Nephron (organoid): ENCODE data around the gene ARHGEF37.
"Not testable (repeated sequence)": the region's sequence is repeated elsewhere in the genome, so short reads cannot be mapped to it uniquely, and the experiment has no call there.

Source experiments
- H3K27ac Mint-ChIP-seq, 3 experiments: 2 replicates each; pipeline ENCODE4 v1.8.0; 2020; ENCODE audit warnings: mixed read lengths in 3 of 3, mild to moderate bottlenecking in 2 of 3, moderate library complexity in 1 of 3
- H3K27me3 Mint-ChIP-seq: 2 replicates; pipeline ENCODE4 v1.8.0; 2021; ENCODE audit warnings: low read depth, mild to moderate bottlenecking, moderate library complexity, mixed read lengths
- H3K36me3 Mint-ChIP-seq: 2 replicates; pipeline ENCODE4 v1.8.0; 2020; ENCODE audit warnings: low read depth, mixed read lengths
- H3K4me1 Mint-ChIP-seq: 2 replicates; pipeline ENCODE4 v1.8.0; 2020; ENCODE audit warnings: mixed read lengths
- H3K4me3 Mint-ChIP-seq, 3 experiments: 2 replicates each; pipeline ENCODE4 v1.8.0; 2020; ENCODE audit warnings: mild to moderate bottlenecking in 3 of 3, mixed read lengths in 3 of 3, moderate library complexity in 2 of 3
- H3K9me3 Mint-ChIP-seq: 2 replicates; pipeline ENCODE4 v1.8.0; 2020; ENCODE audit warnings: mixed read lengths
- CTCF ChIP-seq, 3 experiments: fragments of 200-600 bp; sonication (generic); IDR thresholded peaks; one replicate each; pipeline ENCODE4 v1.5.0; 2021; ENCODE audit warnings: antibody characterized with exemption in 3 of 3; ENCODE audit not compliant: unreplicated experiment in 3 of 3

The ARHGEF37 gene

GRCh38 chr5:149647334-149647733 is 66.0 kb downstream of the ARHGEF37 start:
- Mint-ChIP-seq H3K9me3 (no peaks in the 10 kb centered on the region), H3K36me3 (no peaks in the 10 kb centered on the region), H3K27ac (no peak overlapping the region), H3K4me1 (peaks cover 6% of the 10 kb centered on the region), H3K27me3 (peaks cover 13% of the 10 kb centered on the region), H3K4me3 (no peak overlapping the region)
- TF ChIP-seq CTCF (IDR thresholded peaks at IDR 0.05; ENCODE audit: unreplicated experiment in 3 of 3), result no peak

- H3K4me3 Mint-ChIP-seq, H3K36me3 Mint-ChIP-seq, H3K27me3 Mint-ChIP-seq, H3K4me1 Mint-ChIP-seq, H3K27ac Mint-ChIP-seq, H3K9me3 Mint-ChIP-seq: not testable (repeated sequence)
These were observed 67.4 kb downstream of the ARHGEF37 start for GRCh38 chr5:149648464-149649393.

- not testable (repeated sequence) for H3K36me3 Mint-ChIP-seq, H3K4me1 Mint-ChIP-seq, H3K9me3 Mint-ChIP-seq, H3K4me3 Mint-ChIP-seq, H3K27ac Mint-ChIP-seq, H3K27me3 Mint-ChIP-seq
These were observed 68.4 kb downstream of the ARHGEF37 start for GRCh38 chr5:149649730-149650129.

- Mint-ChIP-seq H3K4me1 (peaks cover 2% of the 10 kb centered on the region), H3K27me3 (peaks cover under 1% of the 10 kb centered on the region)
These were observed 70.4 kb downstream of the ARHGEF37 start for GRCh38 chr5:149651686-149652085.

GRCh38 chr5:149652697-149653096 is 71.4 kb downstream of the ARHGEF37 start:
- Mint-ChIP-seq H3K9me3 (no peaks in the 10 kb centered on the region), H3K4me1 (no peaks in the 10 kb centered on the region), H3K27ac (no peak overlapping the region), H3K36me3 (no peaks in the 10 kb centered on the region), H3K4me3 (no peak overlapping the region), H3K27me3 (no peaks in the 10 kb centered on the region)
- TF ChIP-seq CTCF (IDR thresholded peaks at IDR 0.05; ENCODE audit: unreplicated experiment in 3 of 3), result no peak

More at GRCh38 chr5:149651686-149652085, 70.4 kb downstream of the ARHGEF37 start:
- Mint-ChIP-seq H3K4me3 (no peak overlapping the region), H3K36me3 (no peaks in the 10 kb centered on the region), H3K27ac (no peak overlapping the region), H3K9me3 (no peaks in the 10 kb centered on the region)
- TF ChIP-seq CTCF (IDR thresholded peaks at IDR 0.05; ENCODE audit: unreplicated experiment in 3 of 3), result no peak

- no peaks in the 10 kb centered on the region for H3K9me3 Mint-ChIP-seq
- no peak overlapping the region for H3K4me3 Mint-ChIP-seq
- peaks cover 4% of the 10 kb centered on the region for H3K27me3 Mint-ChIP-seq
- TF ChIP-seq CTCF (IDR thresholded peaks at IDR 0.05; ENCODE audit: unreplicated experiment in 3 of 3), result no peak
- H3K36me3 Mint-ChIP-seq, result no peaks in the 10 kb centered on the region
- H3K4me1 Mint-ChIP-seq, result no peaks in the 10 kb centered on the region
- no peak overlapping the region for H3K27ac Mint-ChIP-seq
These were observed 72.9 kb downstream of the ARHGEF37 start for GRCh38 chr5:149654231-149654630.
